A673 (cell line): ENCODE results near the gene PODNL1. TPM values are rescaled to one million over a fixed set of nuclear protein-coding genes. Genes with fewer than 3 reads are reported as not detected.
A peak's percentile ranks its signal among the peaks of the same experiment; 100 is the strongest.

Experiments used
- BruUV-seq: library from RNA; stranded (reverse); fragments of 400-500 nt; replicated peaks from 2 replicates; lab custom pipeline; 2021; lab: Mats Ljungman, UMichigan
- CTCF ChIA-PET: fragments of 300-600 bp; sonication (Branson Sonifier 250); formaldehyde crosslinking; loops from one replicate; lab custom pipeline; 2022; ENCODE audit warnings: antibody characterized with exemption; lab: Charles Lee
- POLR2A ChIA-PET: fragments of 300-600 bp; sonication (Branson Sonifier 250); formaldehyde crosslinking; loops from one replicate; lab custom pipeline; 2022; ENCODE audit warnings: antibody characterized with exemption; ENCODE audit not compliant: low non-redundant PET; lab: Charles Lee
- DNase-seq: peaks from one replicate; pipeline ENCODE4 v3.0.0-alpha.2; 2015; ENCODE audit warnings: low spot score
- H3K27ac ChIP-seq: fragments of 200-600 bp; sonication (generic); 2 replicates; pipeline ENCODE4 v1.5.1; 2016; ENCODE audit warnings: mixed run types, low read depth, mild to moderate bottlenecking, mixed read lengths, antibody characterized with exemption, low read length; ENCODE audit not compliant: poor library complexity, severe bottlenecking
- H3K27me3 ChIP-seq: fragments of 200-600 bp; sonication (generic); replicated peaks from 2 replicates; pipeline ENCODE4 v1.6.1; 2017; ENCODE audit warnings: mixed run types, low read depth, mild to moderate bottlenecking, mixed read lengths, antibody characterized with exemption, low read length; ENCODE audit not compliant: insufficient read depth, poor library complexity
- H3K36me3 ChIP-seq: fragments of 200-600 bp; sonication (generic); 2 replicates; pipeline ENCODE4 v1.6.1; 2016; ENCODE audit warnings: mixed run types, mild to moderate bottlenecking, mixed read lengths, antibody characterized with exemption, low read length; ENCODE audit not compliant: insufficient read depth, poor library complexity, severe bottlenecking
- H3K4me1 ChIP-seq: fragments of 200-600 bp; sonication (generic); 2 replicates; pipeline ENCODE4 v1.6.1; 2017; ENCODE audit warnings: mixed run types, mild to moderate bottlenecking, mixed read lengths, antibody characterized with exemption, low read length; ENCODE audit not compliant: insufficient read depth, poor library complexity, severe bottlenecking
- H3K4me3 ChIP-seq: fragments of 200-600 bp; sonication (generic); 2 replicates; pipeline ENCODE4 v1.5.1; 2016; ENCODE audit warnings: low read depth, mixed run types, mild to moderate bottlenecking, mixed read lengths, low read length; ENCODE audit not compliant: poor library complexity, severe bottlenecking
- H3K9me3 ChIP-seq: fragments of 200-600 bp; sonication (generic); 2 replicates; pipeline ENCODE4 v1.6.1; 2016; ENCODE audit warnings: mixed run types, low read depth, mild to moderate bottlenecking, mixed read lengths, antibody characterized with exemption, low read length; ENCODE audit not compliant: poor library complexity, severe bottlenecking
- EZH2 ChIP-seq: fragments of 200-600 bp; sonication (generic); IDR thresholded peaks from 2 replicates; pipeline ENCODE4 v1.6.1; 2017; ENCODE audit warnings: borderline replicate concordance, low read depth, mild to moderate bottlenecking, mixed read lengths, antibody characterized with exemption, low read length; ENCODE audit not compliant: poor library complexity, severe bottlenecking
- intact Hi-C: fragments of 100-400 bp; cut with micrococcal nuclease; formaldehyde crosslinking; loops from one replicate; pipeline ENCODE4 v1.10.0; 2022; ENCODE audit not compliant: unreplicated experiment
- total RNA-seq: library from RNA; stranded (reverse); gene quantifications from 2 replicates; pipeline ENCODE4 v1.2.3, GENCODE V29; 2021
- TF ChIP-seq, protein P1 (sequence below): fragments of 300-800, 200-600 bp; sonication (generic); conservative IDR thresholded peaks from 2 replicates; pipeline ENCODE4 v1.5.1; 2017; ENCODE audit warnings: low read depth, mild to moderate bottlenecking, antibody characterized with exemption, low read length, moderate library complexity, mixed read lengths

Gene PODNL1
- total RNA-seq, 1 experiment from 2014 or later = not detected

DNA sequence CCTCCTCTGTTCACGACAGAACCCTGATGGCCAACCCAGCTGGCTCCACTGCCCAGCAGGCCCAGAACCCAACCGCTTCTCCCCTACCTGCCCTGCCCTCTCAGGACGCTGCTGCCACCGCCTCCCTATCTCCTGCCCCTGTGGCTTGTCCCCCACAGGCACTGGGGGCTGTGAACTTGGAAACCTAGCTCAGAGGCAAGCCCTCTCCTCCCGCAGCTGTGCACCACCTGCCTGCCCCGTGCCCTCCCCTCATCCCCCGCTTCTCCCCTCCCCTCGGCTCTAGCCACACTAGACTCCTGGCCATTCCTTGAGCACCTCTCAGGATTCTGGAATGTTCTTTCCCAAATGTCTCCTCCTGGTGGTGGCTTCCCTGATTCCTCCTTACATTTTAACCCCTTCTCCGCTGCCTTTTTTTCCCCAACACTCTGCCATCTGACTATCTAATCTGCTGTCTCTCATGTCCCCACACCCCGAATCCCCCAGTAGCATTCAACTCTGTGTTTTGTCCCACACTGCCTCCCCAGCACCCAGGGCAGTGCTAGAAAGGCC, 54.6 kb downstream of the PODNL1 start:
- ChIA-PET POLR2A (no interaction called here), CTCF (no interaction called here)
- H3K27me3 ChIP-seq = no peaks in the 10 kb centered on the region
- no peak overlapping the region for H3K4me3 ChIP-seq
- H3K9me3 ChIP-seq = no peaks in the 10 kb centered on the region
- no TSS peak for BruUV-seq
- intact Hi-C loops = loop anchor here (5.0 kb wide), 3 partner anchors 149 to 599 kb away; partner anchors contain the start of genes ASF1B and IL27RA
- TF ChIP-seq, protein P1, sequence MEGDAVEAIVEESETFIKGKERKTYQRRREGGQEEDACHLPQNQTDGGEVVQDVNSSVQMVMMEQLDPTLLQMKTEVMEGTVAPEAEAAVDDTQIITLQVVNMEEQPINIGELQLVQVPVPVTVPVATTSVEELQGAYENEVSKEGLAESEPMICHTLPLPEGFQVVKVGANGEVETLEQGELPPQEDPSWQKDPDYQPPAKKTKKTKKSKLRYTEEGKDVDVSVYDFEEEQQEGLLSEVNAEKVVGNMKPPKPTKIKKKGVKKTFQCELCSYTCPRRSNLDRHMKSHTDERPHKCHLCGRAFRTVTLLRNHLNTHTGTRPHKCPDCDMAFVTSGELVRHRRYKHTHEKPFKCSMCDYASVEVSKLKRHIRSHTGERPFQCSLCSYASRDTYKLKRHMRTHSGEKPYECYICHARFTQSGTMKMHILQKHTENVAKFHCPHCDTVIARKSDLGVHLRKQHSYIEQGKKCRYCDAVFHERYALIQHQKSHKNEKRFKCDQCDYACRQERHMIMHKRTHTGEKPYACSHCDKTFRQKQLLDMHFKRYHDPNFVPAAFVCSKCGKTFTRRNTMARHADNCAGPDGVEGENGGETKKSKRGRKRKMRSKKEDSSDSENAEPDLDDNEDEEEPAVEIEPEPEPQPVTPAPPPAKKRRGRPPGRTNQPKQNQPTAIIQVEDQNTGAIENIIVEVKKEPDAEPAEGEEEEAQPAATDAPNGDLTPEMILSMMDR = peak; percentile 27; the same call in 1 of the 2 replicates
- no peak for TF ChIP-seq EZH2
- H3K36me3 ChIP-seq = no peaks in the 10 kb centered on the region
- no peak for DNase-seq
- H3K27ac ChIP-seq = no peak overlapping the region
- H3K4me1 ChIP-seq = peaks cover 13% of the 10 kb centered on the region

DNA sequence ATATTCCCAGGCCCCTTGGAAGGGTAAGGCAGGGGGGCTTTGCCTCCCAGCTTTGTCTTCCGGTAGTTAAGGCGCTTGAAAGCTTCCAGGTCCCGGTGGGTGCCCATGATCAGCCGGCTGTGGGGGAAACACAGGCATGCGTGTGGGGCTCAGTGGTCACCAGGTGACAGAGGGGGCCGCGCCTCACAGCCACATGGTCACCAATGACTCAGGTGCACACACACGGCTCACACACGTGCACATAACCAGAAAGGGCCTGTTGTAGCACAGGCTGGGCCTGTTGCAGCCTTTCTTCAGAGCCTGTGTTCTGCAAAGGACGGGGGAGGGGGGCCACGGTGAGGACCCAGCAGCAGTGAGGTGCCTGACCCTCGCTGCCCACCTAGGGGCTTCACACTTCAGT, 55.4 kb downstream of the PODNL1 start:
- peaks cover 13% of the 10 kb centered on the region for H3K4me1 ChIP-seq
- intact Hi-C loops = loop anchor here (5.0 kb wide), 3 partner anchors 149 to 599 kb away; partner anchors contain the start of genes ASF1B and IL27RA
- CTCF ChIA-PET = interaction anchor here (0.6 kb wide), 1 partner anchor 20 kb away, joined by 5 read pairs; no protein-coding TSS in a partner anchor
- H3K27me3 ChIP-seq = no peaks in the 10 kb centered on the region
- no peak overlapping the region for H3K4me3 ChIP-seq
- BruUV-seq = no TSS peak
- no peak overlapping the region for H3K27ac ChIP-seq
- no peaks in the 10 kb centered on the region for H3K36me3 ChIP-seq
- POLR2A ChIA-PET = interaction anchor here (0.5 to 0.6 kb wide), 2 partner anchors 13 to 253 kb away, joined by 5 to 7 read pairs; no protein-coding TSS in a partner anchor
- no peak for DNase-seq
- H3K9me3 ChIP-seq = no peaks in the 10 kb centered on the region
- TF ChIP-seq, protein P1 = no peak
- TF ChIP-seq EZH2 = no peak

DNA sequence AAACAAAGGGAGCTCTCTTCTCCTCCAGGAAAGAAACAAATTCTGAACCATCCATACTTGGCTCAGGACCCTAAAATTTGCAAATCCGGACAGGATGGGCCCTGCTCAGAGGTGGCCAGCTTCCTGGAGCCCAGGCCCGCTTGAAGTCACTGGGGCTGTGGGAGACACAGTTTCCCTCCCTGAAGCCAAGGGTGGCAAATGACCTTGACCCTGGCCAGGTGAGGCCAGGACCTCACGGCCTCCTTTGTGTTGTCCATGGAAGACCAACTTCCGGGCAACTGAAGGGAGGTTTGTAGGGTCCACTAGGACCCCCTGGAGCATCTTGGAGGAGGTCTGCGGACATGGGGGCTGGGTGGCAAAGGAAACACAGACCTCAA, 55.8 kb downstream of the PODNL1 start:
- POLR2A ChIA-PET = interaction anchor here (0.6 to 0.7 kb wide), 2 partner anchors 57 to 253 kb away, joined by 7 read pairs; no protein-coding TSS in a partner anchor
- no peak for DNase-seq
- H3K4me3 ChIP-seq = no peak overlapping the region
- TF ChIP-seq EZH2 = no peak
- TF ChIP-seq, protein P1 = no peak
- BruUV-seq = no TSS peak
- intact Hi-C loops = loop anchor here (5.0 kb wide), 3 partner anchors 150 to 600 kb away; partner anchors contain the start of genes ASF1B and IL27RA
- no peaks in the 10 kb centered on the region for H3K9me3 ChIP-seq
- H3K36me3 ChIP-seq = no peaks in the 10 kb centered on the region
- peaks cover 13% of the 10 kb centered on the region for H3K4me1 ChIP-seq
- H3K27me3 ChIP-seq = no peaks in the 10 kb centered on the region
- CTCF ChIA-PET = no interaction called here
- H3K27ac ChIP-seq = no peak overlapping the region
